CD4-positive, alpha-beta T cell (primary cell): Measurements from ENCODE around the gene SYNPO2L. TPM values are rescaled to one million over a fixed set of nuclear protein-coding genes. Genes with fewer than 3 reads are reported as not detected.

ENCODE experiments used
- ATAC-seq: fragments of 200-7000 bp; cut with Tn5 transposase; one replicate; pipeline ENCODE4 v1.10.0; 2022; ENCODE audit warnings: mild to moderate bottlenecking; ENCODE audit not compliant: poor library complexity
- CTCF ChIA-PET: fragments of 350-600 bp; sonication (Branson Sonifier 250); formaldehyde crosslinking; loops from one replicate; lab custom pipeline; 2021; ENCODE audit warnings: antibody characterized with exemption, inconsistent platforms; lab: Charles Lee
- POLR2A ChIA-PET: fragments of 350-600 bp; sonication (Branson Sonifier 250); formaldehyde crosslinking; loops from one replicate; lab custom pipeline; 2021; ENCODE audit warnings: antibody characterized with exemption, inconsistent platforms; lab: Charles Lee
- DNase-seq, 14 experiments: peaks; one replicate each; pipeline ENCODE4 v3.0.0-alpha.2; 2013 to 2020; ENCODE audit warnings: mixed read lengths in 2 of 14
- H3K27ac ChIP-seq, 2 donors: one replicate each; pipeline versions ENCODE4 v1.5.1 to v1.7.0; 2013; ENCODE audit warnings: low read length in 2 of 2, low read depth in 1 of 2, mild to moderate bottlenecking in 1 of 2
- H3K27me3 ChIP-seq, 2 experiments: 1 replicate in 1 of 2; 2 replicates in 1 of 2; pipeline versions ENCODE4 v1.6.1 to v1.7.0; 2013; ENCODE audit warnings: low read length in 2 of 2, control low read depth in 1 of 2, mild to moderate bottlenecking in 1 of 2, moderate library complexity in 1 of 2; ENCODE audit not compliant: insufficient read depth in 2 of 2, control insufficient read depth in 1 of 2
- H3K36me3 ChIP-seq: one replicate; pipeline ENCODE4 v1.6.1; 2013; ENCODE audit warnings: low read length, control low read depth; ENCODE audit not compliant: insufficient read depth
- H3K4me1 ChIP-seq: one replicate; pipeline ENCODE4 v1.6.1; 2013; ENCODE audit warnings: low read length, control low read depth; ENCODE audit not compliant: insufficient read depth
- H3K4me3 ChIP-seq: one replicate; pipeline ENCODE4 v1.5.1; 2013; ENCODE audit warnings: mild to moderate bottlenecking, low read length, moderate library complexity
- H3K9me3 ChIP-seq, 2 experiments: 1 replicate in 1 of 2; 2 replicates in 1 of 2; pipeline versions ENCODE4 v1.6.1 to v1.7.0; 2013; ENCODE audit warnings: low read length in 2 of 2, mild to moderate bottlenecking in 2 of 2, control low read depth in 1 of 2, moderate library complexity in 1 of 2; ENCODE audit not compliant: control insufficient read depth in 1 of 2, insufficient read depth in 1 of 2
- H3K27ac Mint-ChIP-seq: one replicate; pipeline ENCODE4 v1.8.0; 2020; ENCODE audit warnings: mixed read lengths
- H3K27me3 Mint-ChIP-seq: one replicate; pipeline ENCODE4 v1.8.0; 2021; ENCODE audit warnings: mixed read lengths
- H3K36me3 Mint-ChIP-seq: one replicate; pipeline ENCODE4 v1.8.0; 2021; ENCODE audit warnings: low read depth, mixed read lengths
- H3K4me1 Mint-ChIP-seq: one replicate; pipeline ENCODE4 v1.8.0; 2021; ENCODE audit warnings: low read depth, mixed read lengths
- H3K4me3 Mint-ChIP-seq: one replicate; pipeline ENCODE4 v1.8.0; 2020; ENCODE audit warnings: mild to moderate bottlenecking, mixed read lengths
- H3K9me3 Mint-ChIP-seq: one replicate; pipeline ENCODE4 v1.8.0; 2020; ENCODE audit warnings: mixed read lengths
- CTCF ChIP-seq: fragments of 200-600 bp; IDR thresholded peaks from one replicate; pipeline ENCODE4 v1.8.0; 2022; ENCODE audit warnings: antibody characterized with exemption, mild to moderate bottlenecking
- intact Hi-C, 2 experiments: fragments of 100-400 bp; cut with DNase I in 1 of 2; cut with micrococcal nuclease in 1 of 2; formaldehyde crosslinking; loops; one replicate each; pipeline versions ENCODE4 v1.15.1 to v1.9.0; 2023 to 2025; cut with DNase I, micrococcal nuclease
- total RNA-seq, 174 experiments: library from RNA in 2 of 174; stranded (reverse) in 2 of 174; gene quantifications; one replicate each; pipeline ENCODE4 v1.2.3 and lab custom pipeline; 2021 to 2026

The SYNPO2L gene
- total RNA-seq, 2 experiments from 2014 or later, result not detected

GRCh38 chr10:73639286-73639685 is 16.5 kb downstream of the SYNPO2L start:
- H3K36me3 Mint-ChIP-seq, result no peaks in the 10 kb centered on the region

DNA sequence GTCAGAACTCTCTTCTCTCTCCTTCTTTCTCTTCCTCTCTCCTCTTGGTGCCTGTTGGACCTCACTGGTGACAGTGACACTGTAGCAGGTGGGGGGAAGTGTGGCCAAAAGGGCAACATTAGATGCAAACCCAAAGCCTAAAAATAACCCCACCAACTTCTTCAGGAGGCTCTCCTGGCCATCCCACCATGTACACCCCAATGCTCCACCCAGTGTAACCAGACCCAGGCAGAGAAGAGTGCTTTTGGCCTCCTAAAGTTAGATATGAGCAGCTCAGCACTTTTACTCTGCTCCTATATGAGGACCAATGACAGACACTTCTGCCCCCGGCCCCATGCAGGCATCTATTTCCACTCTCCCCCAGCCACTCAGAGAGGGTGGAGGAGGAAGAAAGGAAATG is 20.0 kb downstream of the SYNPO2L start:
- H3K4me1 Mint-ChIP-seq, result no peaks in the 10 kb centered on the region
- H3K27ac ChIP-seq, result no peak overlapping the region
- H3K27ac Mint-ChIP-seq, result no peak overlapping the region
- no peaks in the 10 kb centered on the region for H3K9me3 ChIP-seq
- TF ChIP-seq CTCF, result no peak
- intact Hi-C loops, result no loop called here
- ATAC-seq (no peak), DNase-seq (no peak)
- H3K4me3 ChIP-seq, result no peak overlapping the region
- ChIA-PET CTCF (no interaction called here), POLR2A (interaction anchor here (0.7 kb wide), 1 partner anchor 10 kb away, joined by 4 read pairs; no protein-coding TSS in a partner anchor)
- H3K9me3 Mint-ChIP-seq, result no peaks in the 10 kb centered on the region
- no peaks in the 10 kb centered on the region for H3K27me3 Mint-ChIP-seq
- no peaks in the 10 kb centered on the region for H3K36me3 Mint-ChIP-seq
- H3K4me1 ChIP-seq, result no peaks in the 10 kb centered on the region
- H3K4me3 Mint-ChIP-seq, result no peak overlapping the region
- H3K36me3 ChIP-seq, result no peaks in the 10 kb centered on the region
- H3K27me3 ChIP-seq, result peaks cover 0 to 4% of the 10 kb centered on the region in 2 experiments

More at GRCh38 chr10:73639286-73639685, 16.5 kb downstream of the SYNPO2L start:
- Histone ChIP-seq H3K9me3 (no peaks in the 10 kb centered on the region), H3K4me1 (peaks cover 11% of the 10 kb centered on the region), H3K27ac (no peak overlapping the region), H3K27me3 (peaks cover 0 to 4% of the 10 kb centered on the region in 2 experiments), H3K36me3 (no peaks in the 10 kb centered on the region), H3K4me3 (no peak overlapping the region)
- Mint-ChIP-seq H3K4me3 (no peak overlapping the region), H3K9me3 (no peaks in the 10 kb centered on the region), H3K27ac (no peak overlapping the region), H3K27me3 (peaks cover 15% of the 10 kb centered on the region), H3K4me1 (peaks cover 4% of the 10 kb centered on the region)
- DNase-seq, result no peak
- POLR2A ChIA-PET, result interaction anchor here (1.5 kb wide), 1 partner anchor 14 kb away, joined by 4 read pairs; no protein-coding TSS in a partner anchor
- intact Hi-C loops, result no loop called here
- CTCF ChIA-PET, result interaction anchor here (0.6 kb wide), 1 partner anchor 105 kb away, joined by 3 read pairs; no protein-coding TSS in a partner anchor
- no peak for ATAC-seq
- TF ChIP-seq CTCF, result no peak

DNA sequence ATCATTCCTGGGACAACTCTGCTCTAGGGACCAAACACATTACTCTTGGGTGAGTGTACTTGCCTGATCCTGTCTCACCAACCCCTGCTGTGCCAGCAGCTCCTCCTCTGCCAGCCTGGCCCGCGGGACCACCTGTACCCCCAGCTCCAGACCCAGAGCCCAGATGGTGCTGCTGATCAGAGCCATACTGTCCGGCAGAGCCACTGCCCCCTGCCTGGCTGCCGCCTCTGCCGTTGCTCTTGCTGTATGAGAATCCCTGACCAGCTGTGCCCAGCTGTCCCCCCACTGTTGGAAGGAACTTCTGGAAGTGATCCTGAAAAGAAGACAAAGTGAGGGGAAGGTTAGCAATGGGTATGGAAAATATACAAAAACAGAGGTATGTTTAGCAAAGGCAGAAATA is 21.4 kb downstream of the SYNPO2L start:
- Histone ChIP-seq H3K9me3 (no peaks in the 10 kb centered on the region), H3K27me3 (no peaks in the 10 kb centered on the region), H3K27ac (no peak overlapping the region), H3K4me1 (no peaks in the 10 kb centered on the region), H3K4me3 (no peak overlapping the region), H3K36me3 (no peaks in the 10 kb centered on the region)
- H3K4me1 Mint-ChIP-seq, result no peaks in the 10 kb centered on the region
- no peaks in the 10 kb centered on the region for H3K36me3 Mint-ChIP-seq
- CTCF ChIA-PET, result interaction anchor here (0.5 to 0.6 kb wide), 2 partner anchors 90 to 103 kb away, joined by 3 read pairs; no protein-coding TSS in a partner anchor
- no peak overlapping the region for H3K4me3 Mint-ChIP-seq
- POLR2A ChIA-PET, result no interaction called here
- DNase-seq (no peak), ATAC-seq (no peak)
- intact Hi-C loops, result no loop called here
- H3K9me3 Mint-ChIP-seq, result no peaks in the 10 kb centered on the region
- H3K27ac Mint-ChIP-seq, result no peak overlapping the region
- no peak for TF ChIP-seq CTCF
- no peaks in the 10 kb centered on the region for H3K27me3 Mint-ChIP-seq
